ENCODE measurements around the gene DCDC2B.
"Not testable (repeated sequence)": the region's sequence is repeated elsewhere in the genome, so short reads cannot be mapped to it uniquely, and the experiment has no call there.

The DCDC2B gene

DNA sequence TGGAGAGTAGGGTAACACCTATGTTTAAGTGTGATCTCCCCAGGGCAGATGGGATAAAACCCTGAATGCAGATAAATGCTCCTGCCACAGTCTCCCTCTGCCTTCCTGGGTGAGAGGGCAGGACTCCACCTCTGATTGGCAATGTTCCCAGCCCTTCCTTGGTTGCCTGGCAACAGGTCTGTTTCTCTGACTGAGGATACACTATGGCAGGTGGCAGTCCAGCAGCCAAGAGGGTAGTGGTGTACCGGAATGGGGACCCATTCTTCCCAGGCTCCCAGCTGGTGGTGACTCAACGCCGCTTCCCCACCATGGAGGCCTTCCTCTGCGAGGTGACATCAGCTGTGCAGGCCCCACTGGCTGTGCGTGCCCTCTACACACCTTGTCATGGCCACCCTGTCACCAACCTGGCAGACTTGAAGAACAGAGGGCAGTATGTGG lies at the start of gene DCDC2B:
DCDC2B (plus strand) TSS at position 199 of the 438 bp plus-strand sequence; CDS start at position 204, 5 bp downstream.
- in situ Hi-C loops (cut with HindIII; ENCODE audit: low sequenced_read_pairs): loop anchor here (5.0 kb wide), 1 partner anchor 198 kb away; no protein-coding TSS in a partner anchor

DNA sequence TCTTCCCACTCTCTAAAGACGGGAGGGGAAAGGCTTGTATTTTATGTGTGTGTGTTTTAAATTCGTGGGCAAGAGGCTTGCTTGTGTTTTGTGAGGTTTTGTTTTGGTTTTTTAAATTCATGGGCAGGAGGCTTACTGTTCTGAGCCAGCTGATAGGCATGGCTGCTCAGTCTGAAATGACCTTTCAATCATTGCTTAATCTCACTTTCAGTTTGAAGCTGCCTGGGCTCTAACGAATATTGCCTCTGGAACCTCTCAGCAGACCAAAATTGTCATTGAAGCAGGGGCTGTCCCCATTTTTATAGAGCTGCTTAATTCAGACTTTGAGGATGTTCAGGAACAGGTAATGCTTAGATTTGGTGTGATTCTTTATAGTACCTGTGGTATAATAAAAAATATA lies 49.7 kb upstream of the DCDC2B start:
- in situ Hi-C loops (cut with HindIII; ENCODE audit: low sequenced_read_pairs): no loop called here

DNA sequence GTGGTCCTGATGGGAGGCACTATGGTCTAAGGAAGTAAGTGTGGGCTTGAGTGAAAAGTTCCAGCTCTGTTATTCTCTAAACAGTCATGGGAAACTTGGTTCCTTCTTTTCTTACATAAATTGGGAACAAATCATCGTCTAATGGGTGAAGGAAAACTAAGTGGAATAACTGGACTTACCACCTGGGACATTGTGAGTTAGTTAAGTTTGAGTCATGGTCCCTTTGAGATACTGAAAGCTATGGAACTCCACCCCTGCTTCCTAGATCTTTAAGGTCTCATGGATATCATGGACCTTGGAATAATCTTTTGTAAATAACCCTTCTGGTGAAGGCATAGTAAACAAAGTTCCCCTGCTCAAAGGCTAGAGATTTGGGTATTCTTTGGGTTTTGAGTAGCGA lies 45.5 kb upstream of the DCDC2B start:
- in situ Hi-C loops (cut with HindIII; ENCODE audit: low sequenced_read_pairs): loop anchor here (5.0 kb wide), 1 partner anchor 46 kb away; no protein-coding TSS in a partner anchor

DNA sequence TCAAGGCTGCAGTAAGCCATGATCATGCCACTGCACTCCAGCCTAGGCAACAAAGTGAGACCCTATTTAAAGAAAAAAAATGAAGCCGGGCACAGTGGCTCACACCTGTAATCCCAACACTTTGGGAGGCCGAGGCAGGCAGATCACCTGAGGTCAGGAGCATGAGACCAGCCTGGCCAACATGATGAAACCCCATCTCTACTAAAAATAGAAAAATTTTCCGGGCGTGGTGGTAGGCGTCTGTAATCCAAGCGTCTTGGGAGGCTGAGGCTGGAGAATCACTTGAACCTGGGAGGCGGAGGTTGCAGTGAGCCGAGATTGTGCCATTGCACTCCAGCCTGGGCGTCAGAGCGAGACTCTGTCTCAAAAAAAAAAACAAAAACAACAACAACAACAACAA lies 43.3 kb upstream of the DCDC2B start:
- in situ Hi-C loops (cut with HindIII; ENCODE audit: low sequenced_read_pairs): not testable (repeated sequence)

DNA sequence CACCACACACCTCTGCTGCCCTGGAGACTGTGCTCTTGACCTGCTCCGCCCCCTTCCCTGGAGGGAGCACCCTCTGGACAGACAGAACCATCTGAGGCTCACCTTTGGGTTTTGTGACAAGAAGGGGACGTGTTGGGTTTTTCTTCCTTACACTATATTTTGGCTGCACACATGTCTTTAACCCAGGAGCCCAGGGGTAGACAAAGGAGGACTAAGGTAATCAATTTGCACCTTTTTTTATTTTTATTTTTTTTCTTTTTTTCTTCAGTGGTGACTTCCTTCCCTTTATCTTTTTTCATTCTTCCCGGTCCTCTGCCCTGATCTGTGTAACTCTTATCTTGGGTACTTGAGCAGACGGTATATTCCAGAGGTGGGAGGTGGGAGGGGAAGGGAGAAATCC lies 37.9 kb upstream of the DCDC2B start:
- in situ Hi-C loops (cut with HindIII; ENCODE audit: low sequenced_read_pairs): no loop called here

DNA sequence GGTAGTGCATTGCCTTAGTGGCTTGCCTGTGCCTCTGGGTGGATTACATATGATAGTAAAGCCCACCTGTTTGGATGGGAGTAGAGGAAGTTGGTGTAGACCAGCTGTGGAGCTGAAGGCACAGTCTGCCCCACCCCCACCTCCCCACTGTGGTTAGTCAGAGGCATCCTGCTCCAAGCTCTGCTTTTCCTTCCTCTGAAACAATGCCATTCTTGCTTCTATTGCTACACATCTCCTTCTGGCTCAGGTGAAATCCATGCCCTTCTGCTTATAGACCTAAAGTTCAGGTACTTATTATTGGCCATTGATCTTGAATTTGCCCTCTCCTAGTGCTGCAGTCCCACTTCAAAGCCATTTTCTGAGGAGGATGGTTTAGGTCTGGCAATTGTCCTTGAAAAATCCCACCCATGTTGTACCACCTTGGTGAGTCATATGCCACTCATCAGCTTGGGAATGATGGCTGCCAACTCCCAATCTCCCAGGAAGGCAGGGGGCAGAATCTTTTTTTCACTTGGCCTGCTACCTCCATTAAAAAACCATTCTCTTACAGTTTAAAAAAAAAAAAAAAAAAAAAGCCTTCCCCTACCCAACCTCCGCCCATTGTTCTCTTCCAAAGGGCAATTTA lies 36.2 kb upstream of the DCDC2B start:
- in situ Hi-C loops (cut with HindIII; ENCODE audit: low sequenced_read_pairs): no loop called here

DNA sequence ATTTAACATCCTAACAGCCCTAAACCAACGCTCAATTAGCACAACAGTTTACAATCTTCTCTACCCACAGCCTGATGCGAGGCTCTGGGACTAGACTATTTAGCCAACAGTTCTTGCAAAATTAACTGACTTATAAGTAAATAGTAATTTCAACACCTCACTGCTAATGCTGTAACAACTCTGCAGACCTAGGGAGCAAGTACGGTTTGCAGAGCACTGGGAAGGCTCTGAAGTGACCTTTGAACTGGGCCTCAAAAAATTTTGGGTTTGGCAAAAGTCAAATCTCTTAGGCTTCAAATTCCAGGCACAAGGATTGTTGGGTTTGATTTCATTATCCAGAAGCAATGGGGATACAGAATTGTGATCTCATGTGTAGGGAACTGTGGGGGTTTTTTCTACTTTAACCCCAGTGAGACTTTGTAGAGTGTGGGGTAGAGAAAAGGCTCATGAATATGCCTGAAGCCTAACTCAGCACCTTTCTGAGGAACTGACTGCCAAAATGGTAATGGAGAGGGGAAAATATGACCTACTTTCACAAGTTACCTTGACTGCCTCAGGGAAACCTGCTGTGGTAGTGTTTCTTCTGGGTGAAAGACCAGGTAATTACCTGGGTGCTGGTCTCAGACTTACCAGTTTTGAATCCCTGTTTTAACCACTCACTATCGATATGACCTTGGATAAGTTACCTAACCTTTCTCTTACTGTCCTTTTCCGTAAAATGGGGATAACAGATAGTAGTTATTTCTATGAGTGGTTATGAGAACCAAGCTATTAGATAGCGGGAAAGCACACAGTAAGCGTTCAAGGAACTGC lies 30.3 kb upstream of the DCDC2B start:
- in situ Hi-C loops (cut with HindIII; ENCODE audit: low sequenced_read_pairs): no loop called here

DNA sequence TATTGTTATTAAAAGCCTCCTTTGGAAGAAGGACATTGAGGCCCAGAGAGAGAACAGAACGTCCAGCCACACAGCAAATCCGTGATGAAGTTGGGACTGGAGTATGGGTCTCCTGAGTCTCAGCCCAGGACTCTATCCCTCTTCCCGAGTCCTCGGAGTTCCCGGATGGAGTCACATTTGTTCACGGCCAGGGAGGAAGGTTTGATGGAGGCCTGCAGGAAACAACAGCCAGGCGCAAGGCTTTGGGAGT lies 29.8 kb upstream of the DCDC2B start:
- in situ Hi-C loops (cut with HindIII; ENCODE audit: low sequenced_read_pairs): no loop called here

DNA sequence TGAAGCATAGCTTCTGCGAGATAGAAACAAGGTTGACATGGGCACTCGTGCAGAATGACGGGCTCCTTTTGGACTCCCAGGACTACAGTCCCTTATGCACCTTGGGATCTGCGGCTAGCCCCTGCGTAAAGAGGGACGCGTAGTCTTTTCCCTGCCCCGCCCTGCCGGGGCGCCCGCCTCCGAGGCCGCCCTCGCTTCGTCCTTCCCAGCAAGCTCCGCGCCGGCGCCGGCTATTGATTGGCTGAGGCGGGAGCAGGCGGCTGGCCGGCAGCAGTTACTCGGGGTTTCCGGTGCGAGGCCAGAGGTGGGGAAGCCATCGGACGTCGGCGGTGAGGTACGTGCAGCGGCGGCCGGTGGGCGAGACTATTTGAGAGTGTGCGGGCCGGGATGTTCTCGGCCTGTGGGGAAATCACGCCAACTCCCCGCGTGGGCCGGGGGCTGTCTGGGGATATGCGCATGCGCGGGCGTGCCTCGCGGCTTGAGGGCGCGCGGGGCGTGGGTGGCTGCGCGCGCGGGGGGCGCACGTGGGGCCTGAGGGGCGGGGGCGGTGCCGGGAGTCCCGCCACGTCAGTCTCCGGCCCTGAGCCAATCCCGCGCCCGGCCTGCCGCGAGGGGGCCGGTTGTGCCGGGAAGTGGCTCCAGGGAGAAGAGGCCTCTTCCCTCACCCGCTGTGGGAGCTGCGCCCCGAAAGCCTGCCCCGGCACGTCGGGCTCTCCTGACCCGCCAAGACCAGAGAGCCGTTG lies 29.3 kb upstream of the DCDC2B start, which contains the start of gene TXLNA:
TXLNA (plus strand) TSS at position 233 of the 743 bp plus-strand sequence. CDS start 671 bp downstream, outside the sequence.
- in situ Hi-C loops (cut with HindIII; ENCODE audit: low sequenced_read_pairs): no loop called here

DNA sequence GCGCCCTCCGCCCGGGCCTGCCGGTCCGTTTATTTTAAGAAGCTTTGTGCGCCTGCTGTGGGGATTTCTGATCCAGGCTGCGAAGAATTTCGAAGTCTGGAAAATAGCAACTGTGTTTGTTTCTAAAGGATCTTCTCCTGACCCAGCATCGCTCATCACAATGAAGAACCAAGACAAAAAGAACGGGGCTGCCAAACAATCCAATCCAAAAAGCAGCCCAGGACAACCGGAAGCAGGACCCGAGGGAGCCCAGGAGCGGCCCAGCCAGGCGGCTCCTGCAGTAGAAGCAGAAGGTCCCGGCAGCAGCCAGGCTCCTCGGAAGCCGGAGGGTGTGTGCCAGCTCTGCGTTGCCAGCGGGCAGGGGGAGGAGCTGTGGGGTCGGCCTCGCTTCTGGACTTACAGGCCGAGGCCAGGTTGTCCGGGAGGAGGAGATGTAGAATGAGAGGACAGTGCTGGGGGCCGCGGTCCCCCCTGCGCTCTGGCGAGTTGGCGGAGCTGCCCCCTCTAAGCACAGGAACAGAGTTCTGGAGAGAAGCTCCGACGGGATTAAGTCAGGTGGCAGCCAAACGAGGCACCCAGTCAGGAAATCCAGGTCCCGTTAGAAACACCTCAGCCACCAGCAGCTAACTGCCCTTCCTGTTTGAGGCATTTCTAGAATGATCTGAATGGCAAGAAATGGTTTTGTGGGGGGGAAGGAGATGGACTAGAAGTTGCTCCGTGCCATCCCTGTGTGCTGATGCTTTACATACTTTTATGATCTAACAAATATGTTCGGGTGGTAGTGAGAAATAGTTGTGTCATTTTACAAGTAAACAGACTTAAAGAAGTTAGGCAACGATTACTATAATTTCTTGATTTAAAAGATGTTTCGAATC lies 28.5 kb upstream of the DCDC2B start:
- in situ Hi-C loops (cut with HindIII; ENCODE audit: low sequenced_read_pairs): no loop called here

DNA sequence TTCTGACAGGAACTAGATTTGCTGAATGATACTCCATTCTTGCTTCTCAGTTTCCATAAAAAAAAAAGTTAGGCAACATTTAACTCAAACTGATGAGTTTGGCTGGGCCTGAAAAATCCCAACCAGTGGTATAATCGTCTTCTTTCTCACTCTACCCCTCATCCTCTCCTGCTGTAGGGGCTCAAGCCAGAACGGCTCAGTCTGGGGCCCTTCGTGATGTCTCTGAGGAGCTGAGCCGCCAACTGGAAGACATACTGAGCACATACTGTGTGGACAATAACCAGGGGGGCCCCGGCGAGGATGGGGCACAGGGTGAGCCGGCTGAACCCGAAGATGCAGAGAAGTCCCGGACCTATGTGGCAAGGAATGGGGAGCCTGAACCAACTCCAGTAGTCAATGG lies 27.8 kb upstream of the DCDC2B start:
- in situ Hi-C loops (cut with HindIII; ENCODE audit: low sequenced_read_pairs): no loop called here

DNA sequence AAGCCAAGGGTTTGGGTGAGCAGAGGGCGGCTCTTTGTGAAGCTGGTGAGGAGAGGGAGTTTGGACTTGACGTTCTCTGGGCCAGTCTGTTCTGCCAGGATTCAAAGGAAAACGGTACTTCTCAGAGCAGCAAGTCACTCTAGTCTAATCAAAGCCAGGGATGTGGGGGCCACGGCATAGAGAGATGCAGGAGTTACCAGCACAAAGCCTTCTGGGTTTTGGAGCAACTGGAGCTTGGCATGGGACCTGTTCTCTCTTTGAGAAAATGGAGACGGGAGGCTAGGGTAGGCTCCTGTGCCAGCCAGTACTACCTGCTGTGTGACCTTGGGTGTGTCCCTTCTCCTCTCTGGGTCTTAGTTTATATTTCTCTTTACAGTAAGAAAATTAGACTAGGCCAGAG lies 27.3 kb upstream of the DCDC2B start:
- in situ Hi-C loops (cut with HindIII; ENCODE audit: low sequenced_read_pairs): no loop called here

DNA sequence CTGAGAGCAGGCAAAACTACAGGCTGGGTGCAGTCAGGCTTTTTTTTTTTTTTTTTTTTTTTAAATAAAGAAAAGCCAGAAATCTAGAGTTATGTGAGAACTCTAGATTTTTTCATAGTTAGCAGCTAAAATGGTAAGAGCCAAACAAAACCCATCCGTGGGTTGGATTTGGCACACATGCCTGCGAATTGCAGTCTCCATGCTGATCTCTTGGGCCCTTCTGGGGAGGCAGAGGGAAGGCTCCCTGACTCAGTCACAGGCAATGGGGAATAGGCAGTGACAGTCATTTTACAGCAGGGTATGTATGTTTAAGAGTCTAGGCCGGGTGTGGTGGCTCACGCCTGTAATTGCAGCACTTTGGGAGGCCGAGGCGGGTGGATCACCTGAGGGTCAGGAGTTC lies 26.8 kb upstream of the DCDC2B start:
- in situ Hi-C loops (cut with HindIII; ENCODE audit: low sequenced_read_pairs): no loop called here

DNA sequence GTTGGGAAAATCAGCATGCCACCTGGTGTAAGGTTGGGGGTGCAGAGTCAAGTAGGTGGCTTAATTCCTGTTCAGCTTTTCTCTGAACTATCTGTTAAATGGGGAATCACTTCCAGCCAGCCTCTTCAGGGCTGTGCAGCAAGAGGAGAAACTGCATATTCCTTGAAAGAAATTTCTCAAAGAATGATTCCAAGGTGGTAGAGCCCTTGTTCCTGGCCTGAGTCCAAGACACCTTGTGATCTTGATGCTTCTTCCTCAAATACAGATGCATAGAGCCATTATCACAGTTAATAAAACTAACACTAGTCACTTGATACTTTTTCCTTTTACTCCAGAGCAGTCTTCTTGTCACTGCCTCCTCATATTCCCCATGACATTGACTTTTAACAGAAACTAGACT lies 24.2 kb upstream of the DCDC2B start:
- in situ Hi-C loops (cut with HindIII; ENCODE audit: low sequenced_read_pairs): no loop called here

DNA sequence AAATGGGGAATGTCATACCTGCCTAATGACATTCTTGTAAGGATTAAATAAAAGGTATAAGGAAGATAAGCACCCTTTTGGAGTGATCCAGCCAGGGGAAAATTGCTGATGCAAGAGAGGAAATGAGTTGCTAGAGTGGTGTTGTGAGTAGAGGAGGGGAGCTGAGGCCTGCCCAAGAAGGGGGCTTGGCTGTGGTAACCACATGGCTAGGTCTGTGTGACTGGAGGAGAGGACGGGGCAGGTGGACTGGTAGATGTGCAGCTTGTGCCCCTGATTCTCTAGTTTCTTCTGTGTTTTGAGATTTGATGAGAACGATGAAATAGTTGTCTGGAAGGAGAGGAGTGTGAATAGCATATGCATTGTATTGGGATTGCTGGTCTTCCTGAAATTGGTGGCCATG lies 22.8 kb upstream of the DCDC2B start:
- in situ Hi-C loops (cut with HindIII; ENCODE audit: low sequenced_read_pairs): no loop called here

DNA sequence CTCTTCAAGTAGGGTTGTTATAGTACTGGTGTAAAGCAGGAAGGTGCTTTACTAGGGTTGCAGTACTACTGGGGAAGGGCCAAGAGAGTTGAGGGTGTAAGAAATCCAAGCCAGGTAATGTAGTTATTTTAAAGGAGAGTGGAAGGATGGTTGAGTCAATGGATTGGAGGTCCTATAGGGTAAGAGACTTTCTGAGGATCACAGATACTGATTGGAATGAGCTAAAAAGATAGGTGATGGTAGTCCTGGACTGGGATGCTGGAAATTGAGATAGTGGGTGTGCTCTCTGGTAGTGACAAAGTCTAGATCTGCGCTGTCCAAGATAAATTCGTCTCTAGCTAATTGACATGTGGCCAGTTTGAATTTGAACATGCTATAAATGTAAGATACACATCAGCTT lies 22.4 kb upstream of the DCDC2B start:
- in situ Hi-C loops (cut with HindIII; ENCODE audit: low sequenced_read_pairs): no loop called here

DNA sequence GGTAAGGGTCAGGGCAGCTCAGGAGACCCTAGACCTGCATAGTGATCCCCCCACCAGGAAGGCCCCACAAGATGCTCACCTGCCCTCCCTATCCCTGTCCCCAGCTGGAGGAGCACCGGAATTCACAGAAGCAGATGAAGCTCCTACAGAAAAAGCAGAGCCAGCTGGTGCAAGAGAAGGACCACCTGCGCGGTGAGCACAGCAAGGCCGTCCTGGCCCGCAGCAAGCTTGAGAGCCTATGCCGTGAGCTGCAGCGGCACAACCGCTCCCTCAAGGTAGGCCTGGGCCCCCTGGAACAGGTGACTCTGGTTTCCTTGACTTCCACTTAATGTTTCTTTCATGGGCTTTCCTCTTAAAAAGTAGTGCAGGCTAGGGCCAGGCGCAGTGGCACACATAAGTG lies 21.0 kb upstream of the DCDC2B start:
- in situ Hi-C loops (cut with HindIII; ENCODE audit: low sequenced_read_pairs): no loop called here

DNA sequence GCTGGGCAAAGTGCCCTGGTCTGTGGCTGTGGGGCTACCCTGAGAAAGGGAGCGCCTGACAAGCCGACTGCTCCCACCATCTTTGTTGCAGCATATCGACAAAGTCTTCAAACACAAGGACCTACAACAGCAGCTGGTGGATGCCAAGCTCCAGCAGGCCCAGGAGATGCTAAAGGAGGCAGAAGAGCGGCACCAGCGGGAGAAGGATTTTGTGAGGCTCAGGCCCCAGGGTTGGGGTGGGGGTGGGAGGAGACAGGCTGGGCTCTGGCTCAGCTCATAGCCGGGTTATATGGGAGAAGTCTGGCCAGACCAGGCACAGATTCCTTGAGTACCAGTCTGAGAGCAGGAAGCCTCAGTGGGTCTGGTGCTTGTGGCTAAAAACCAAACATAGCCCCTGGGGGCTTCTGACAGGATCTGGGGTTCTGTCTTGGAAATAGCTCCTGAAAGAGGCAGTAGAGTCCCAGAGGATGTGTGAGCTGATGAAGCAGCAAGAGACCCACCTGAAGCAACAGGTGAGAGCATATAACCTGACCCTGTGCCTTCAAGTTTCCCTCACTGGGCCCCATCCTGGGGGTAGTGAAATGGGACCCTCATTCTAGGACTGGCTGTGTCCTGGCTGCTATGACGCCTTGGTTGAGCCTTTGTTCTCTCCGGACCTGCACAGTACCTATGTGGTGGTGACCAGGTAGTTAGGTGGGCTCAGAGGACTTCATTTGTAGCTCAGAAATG lies 16.5 kb upstream of the DCDC2B start:
- in situ Hi-C loops (cut with HindIII; ENCODE audit: low sequenced_read_pairs): no loop called here

DNA sequence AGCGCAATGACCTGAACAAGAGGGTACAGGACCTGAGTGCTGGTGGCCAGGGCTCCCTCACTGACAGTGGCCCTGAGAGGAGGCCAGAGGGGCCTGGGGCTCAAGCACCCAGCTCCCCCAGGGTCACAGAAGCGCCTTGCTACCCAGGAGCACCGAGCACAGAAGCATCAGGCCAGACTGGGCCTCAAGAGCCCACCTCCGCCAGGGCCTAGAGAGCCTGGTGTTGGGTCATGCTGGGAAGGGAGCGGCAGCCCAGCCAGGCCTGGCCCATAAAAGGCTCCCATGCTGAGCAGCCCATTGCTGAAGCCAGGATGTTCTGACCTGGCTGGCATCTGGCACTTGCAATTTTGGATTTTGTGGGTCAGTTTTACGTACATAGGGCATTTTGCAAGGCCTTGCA lies 13.9 kb upstream of the DCDC2B start:
- in situ Hi-C loops (cut with HindIII; ENCODE audit: low sequenced_read_pairs): no loop called here

DNA sequence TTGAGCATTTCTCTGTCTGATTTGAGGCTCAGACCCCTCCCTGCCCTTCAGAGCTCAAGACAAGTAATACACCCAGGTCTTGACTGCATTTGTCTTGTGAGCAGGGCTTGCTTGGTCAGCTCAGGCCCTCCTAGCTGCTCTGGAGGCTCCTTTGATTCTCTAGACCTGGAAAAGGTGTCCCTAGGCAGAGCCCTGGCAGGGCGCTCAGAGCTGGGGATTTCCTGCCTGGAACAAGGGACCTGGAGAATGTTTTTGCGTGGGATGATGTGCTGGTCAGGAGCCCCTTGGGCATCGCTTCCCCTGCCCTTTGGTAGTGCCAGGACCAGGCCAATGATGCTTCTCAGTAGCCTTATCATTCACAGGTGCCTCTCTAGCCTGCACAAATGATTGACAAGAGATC lies 13.4 kb upstream of the DCDC2B start:
- in situ Hi-C loops (cut with HindIII; ENCODE audit: low sequenced_read_pairs): no loop called here
